MM.1S (cell line): ENCODE measurements around the gene ANO5.

Experiments
- DNase-seq: peaks from one replicate; pipeline ENCODE4 v3.0.0-alpha.2; 2015
- H2AFZ ChIP-seq: fragments of 300-600 bp; sonication (generic); 2 replicates; pipeline ENCODE4 v1.6.0; 2016; ENCODE audit warnings: antibody characterized with exemption, low read length
- H3F3A ChIP-seq: fragments of 300-600 bp; sonication (generic); 2 replicates; pipeline ENCODE4 v1.6.1; 2016; ENCODE audit warnings: mild to moderate bottlenecking, antibody characterized with exemption, low read length, moderate library complexity, mixed read lengths; ENCODE audit not compliant: insufficient read depth
- H3K27ac ChIP-seq: fragments of 300-600 bp; sonication (generic); 2 replicates; pipeline ENCODE4 v1.5.1; 2016; ENCODE audit warnings: mild to moderate bottlenecking, low read length
- H3K27me3 ChIP-seq: fragments of 300-600 bp; sonication (generic); replicated peaks from 2 replicates; pipeline ENCODE4 v1.6.0; 2016; ENCODE audit warnings: low read length; ENCODE audit not compliant: insufficient read depth
- H3K36me3 ChIP-seq: fragments of 300-600 bp; sonication (generic); replicated peaks from 2 replicates; pipeline ENCODE4 v1.6.1; 2016; ENCODE audit warnings: mild to moderate bottlenecking, low read length, mixed read lengths; ENCODE audit not compliant: insufficient read depth
- H3K4me1 ChIP-seq: fragments of 300-600 bp; sonication (generic); 2 replicates; pipeline ENCODE4 v1.6.1; 2016; ENCODE audit warnings: low read length, mixed read lengths
- H3K4me2 ChIP-seq: fragments of 300-600 bp; sonication (generic); 2 replicates; pipeline ENCODE4 v1.6.0; 2016; ENCODE audit warnings: low read depth, low read length
- H3K4me3 ChIP-seq: fragments of 300-600 bp; sonication (generic); 2 replicates; pipeline ENCODE4 v1.5.1; 2016; ENCODE audit warnings: low read length, mixed read lengths
- H3K79me2 ChIP-seq: fragments of 300-600 bp; sonication (generic); 2 replicates; pipeline ENCODE4 v1.6.1; 2016; ENCODE audit warnings: mixed run types, low read length, mixed read lengths
- H3K9ac ChIP-seq: fragments of 300-600 bp; sonication (generic); 2 replicates; pipeline ENCODE4 v1.6.1; 2016; ENCODE audit warnings: low read length, mixed read lengths
- H3K9me2 ChIP-seq: fragments of 300-600 bp; sonication (generic); replicated peaks from 2 replicates; pipeline ENCODE4 v1.6.1; 2016; ENCODE audit warnings: mild to moderate bottlenecking, low read length, mixed read lengths; ENCODE audit not compliant: insufficient read depth
- H3K9me3 ChIP-seq: fragments of 300-600 bp; sonication (generic); replicated peaks from 2 replicates; pipeline ENCODE4 v1.6.1; 2016; ENCODE audit warnings: mild to moderate bottlenecking, low read length, mixed read lengths; ENCODE audit not compliant: insufficient read depth
- H4K20me1 ChIP-seq: fragments of 300-600 bp; sonication (generic); 2 replicates; pipeline ENCODE4 v1.6.1; 2016; ENCODE audit warnings: mild to moderate bottlenecking, low read length, moderate library complexity, mixed read lengths; ENCODE audit not compliant: insufficient read depth
- CTCF ChIP-seq: fragments of 300-600 bp; sonication (generic); IDR thresholded peaks from 2 replicates; pipeline ENCODE4 v1.5.1; 2016; ENCODE audit warnings: antibody characterized with exemption, low read length, mixed read lengths
- EZH2 ChIP-seq: fragments of 300-600 bp; sonication (generic); optimal IDR thresholded peaks from 2 replicates; pipeline ENCODE3; 2017; ENCODE audit warnings: low read depth, mild to moderate bottlenecking, antibody characterized with exemption, low read length, mixed read lengths
- EZH2phosphoT487 ChIP-seq: fragments of 300-600 bp; sonication (generic); IDR thresholded peaks from 2 replicates; pipeline ENCODE4 v1.6.1; 2018; ENCODE audit warnings: antibody characterized with exemption, low read length

ANO5 gene

GRCh38 chr11:22203281-22203680 is 10.4 kb downstream of the ANO5 start:
- DNase-seq, result no peak
- no peaks in the 10 kb centered on the region for H3K9me3 ChIP-seq
- peaks cover 23% of the 10 kb centered on the region for H3K79me2 ChIP-seq
- H3F3A ChIP-seq, result no peaks in the 10 kb centered on the region
- H3K27me3 ChIP-seq, result no peaks in the 10 kb centered on the region
- no peak overlapping the region for H3K4me2 ChIP-seq
- H3K9ac ChIP-seq, result no peak overlapping the region
- no peak for TF ChIP-seq CTCF
- TF ChIP-seq EZH2phosphoT487, result no peak
- no peak for TF ChIP-seq EZH2
- no peak overlapping the region for H3K27ac ChIP-seq
- no peak overlapping the region for H2AFZ ChIP-seq
- no peak overlapping the region for H3K4me3 ChIP-seq
- H4K20me1 ChIP-seq, result no peaks in the 10 kb centered on the region
- no peaks in the 10 kb centered on the region for H3K9me2 ChIP-seq
- no peaks in the 10 kb centered on the region for H3K36me3 ChIP-seq
- H3K4me1 ChIP-seq, result no peaks in the 10 kb centered on the region

- TF ChIP-seq CTCF, result no peak
- TF ChIP-seq EZH2phosphoT487, result no peak
- no peak for TF ChIP-seq EZH2
- Histone ChIP-seq H3K9me2 (no peaks in the 10 kb centered on the region), H3K27me3 (no peaks in the 10 kb centered on the region), H3K9ac (no peak overlapping the region), H3K4me2 (no peak overlapping the region), H3K9me3 (no peaks in the 10 kb centered on the region), H3K79me2 (no peaks in the 10 kb centered on the region), H3K27ac (no peak overlapping the region), H3F3A (no peaks in the 10 kb centered on the region), H3K36me3 (no peaks in the 10 kb centered on the region), H3K4me3 (no peak overlapping the region), H4K20me1 (no peaks in the 10 kb centered on the region), H2AFZ (no peak overlapping the region), H3K4me1 (no peaks in the 10 kb centered on the region)
- no peak for DNase-seq
These were observed 14.3 kb downstream of the ANO5 start for GRCh38 chr11:22207162-22207561.

GRCh38 chr11:22208151-22208858 is 15.4 kb downstream of the ANO5 start:
- H3K4me1 ChIP-seq, result no peaks in the 10 kb centered on the region
- H3K27ac ChIP-seq, result no peak overlapping the region
- H3K9me2 ChIP-seq, result no peaks in the 10 kb centered on the region
- H3K36me3 ChIP-seq, result no peaks in the 10 kb centered on the region
- no peaks in the 10 kb centered on the region for H3K79me2 ChIP-seq
- DNase-seq, result no peak
- TF ChIP-seq EZH2 (no peak), EZH2phosphoT487 (no peak), CTCF (no peak)
- H3K4me2 ChIP-seq, result no peak overlapping the region
- no peaks in the 10 kb centered on the region for H4K20me1 ChIP-seq
- no peaks in the 10 kb centered on the region for H3K9me3 ChIP-seq
- H3K9ac ChIP-seq, result no peak overlapping the region
- H3K4me3 ChIP-seq, result no peak overlapping the region
- H3F3A ChIP-seq, result no peaks in the 10 kb centered on the region
- H3K27me3 ChIP-seq, result no peaks in the 10 kb centered on the region
- no peak overlapping the region for H2AFZ ChIP-seq
